HepG2 (cell line): ENCODE measurements around the gene CCDC38. TPM values are rescaled to one million over a fixed set of nuclear protein-coding genes. Genes with fewer than 3 reads are reported as not detected.

ENCODE experiments used
- ATF6 ChIP-seq: sonication (generic); formaldehyde crosslinking; conservative IDR thresholded peaks from 2 replicates; pipeline ENCODE4 v1.4.0; 2020; ENCODE audit warnings: missing genetic modification reagents
- DBP ChIP-seq: sonication (generic); formaldehyde crosslinking; IDR thresholded peaks from 2 replicates; pipeline ENCODE4 v1.4.0; 2020; ENCODE audit warnings: missing genetic modification reagents; ENCODE audit errors: not compliant biosample characterization
- FOXM1 ChIP-seq: sonication (generic); formaldehyde crosslinking; IDR thresholded peaks from 2 replicates; pipeline ENCODE4 v1.5.0; 2020; ENCODE audit warnings: missing genetic modification reagents
- HCFC1 ChIP-seq: fragments of 150-350 bp; IDR thresholded peaks from 2 replicates; pipeline ENCODE4 v1.6.1; 2014; ENCODE audit warnings: low read depth, low read length
- HMG20B ChIP-seq: conservative IDR thresholded peaks from 2 replicates; pipeline ENCODE4 v1.6.1; 2016; ENCODE audit warnings: missing genetic modification reagents, missing compliant biosample characterization
- KLF16 ChIP-seq, 2 experiments: sonication (generic) in 1 of 2; formaldehyde crosslinking in 1 of 2; IDR thresholded peaks; 2 replicates each; pipeline versions ENCODE4 v1.6.1 to v1.8.0; 2016 to 2023; ENCODE audit warnings: missing genetic modification reagents in 2 of 2, missing compliant biosample characterization in 1 of 2
- MEIS2 ChIP-seq: sonication (generic); formaldehyde crosslinking; IDR thresholded peaks from 2 replicates; pipeline ENCODE4 v1.9.0; 2021; ENCODE audit warnings: mild to moderate bottlenecking, missing genetic modification reagents
- MIXL1 ChIP-seq: IDR thresholded peaks from 2 replicates; pipeline ENCODE4 v1.6.1; 2016
- MLXIP ChIP-seq: sonication (generic); formaldehyde crosslinking; IDR thresholded peaks from 2 replicates; pipeline ENCODE4 v1.9.0; 2021; ENCODE audit warnings: missing genetic modification reagents, borderline replicate concordance
- REPIN1 ChIP-seq: sonication (generic); formaldehyde crosslinking; IDR thresholded peaks from 2 replicates; pipeline ENCODE4 v1.8.0; 2022; ENCODE audit warnings: missing genetic modification reagents, low read depth, mild to moderate bottlenecking, borderline replicate concordance
- RFX5 ChIP-seq: IDR thresholded peaks from 2 replicates; pipeline ENCODE4 v1.6.1; 2011; ENCODE audit warnings: low read depth, low read length, improper control_type of control experiment
- TAF1 ChIP-seq: sonication (generic); formaldehyde crosslinking; IDR thresholded peaks from 2 replicates; pipeline ENCODE4 v1.4.0; 2020; ENCODE audit warnings: missing genetic modification reagents
- ZBTB42 ChIP-seq: sonication (generic); formaldehyde crosslinking; IDR thresholded peaks from 2 replicates; pipeline ENCODE4 v1.5.0; 2020; ENCODE audit warnings: mild to moderate bottlenecking, missing genetic modification reagents
- ZNF235 ChIP-seq: sonication (generic); formaldehyde crosslinking; IDR thresholded peaks from 2 replicates; pipeline ENCODE4 v1.8.1; 2023; ENCODE audit warnings: mild to moderate bottlenecking, missing genetic modification reagents, borderline replicate concordance
- ZNF24 ChIP-seq: fragments of 450-650 bp; IDR thresholded peaks from 2 replicates; pipeline ENCODE4 v1.6.1; 2017; ENCODE audit warnings: antibody characterized with exemption, mild to moderate bottlenecking
- ZNF510 ChIP-seq: sonication (generic); formaldehyde crosslinking; IDR thresholded peaks from 2 replicates; pipeline ENCODE4 v1.4.0; 2020; ENCODE audit warnings: low read depth, mild to moderate bottlenecking, missing genetic modification reagents
- ZNF550 ChIP-seq: sonication (generic); formaldehyde crosslinking; IDR thresholded peaks from 2 replicates; pipeline ENCODE4 v1.4.0; 2020; ENCODE audit warnings: mild to moderate bottlenecking, missing genetic modification reagents, borderline replicate concordance
- ZNF615 ChIP-seq: sonication (generic); formaldehyde crosslinking; IDR thresholded peaks from 2 replicates; pipeline ENCODE4 v1.5.0; 2020; ENCODE audit warnings: mild to moderate bottlenecking, missing genetic modification reagents, borderline replicate concordance
- ZNF720 ChIP-seq: sonication (generic); formaldehyde crosslinking; IDR thresholded peaks from 2 replicates; pipeline ENCODE4 v1.4.0; 2020; ENCODE audit warnings: missing genetic modification reagents
- ZNF747 ChIP-seq: sonication (generic); formaldehyde crosslinking; IDR thresholded peaks from 2 replicates; pipeline ENCODE4 v1.8.1; 2023; ENCODE audit warnings: missing genetic modification reagents, mild to moderate bottlenecking, borderline replicate concordance
- ZNF749 ChIP-seq: sonication (generic); formaldehyde crosslinking; IDR thresholded peaks from 2 replicates; pipeline ENCODE4 v1.8.0; 2022; ENCODE audit warnings: mild to moderate bottlenecking, missing genetic modification reagents, moderate library complexity, borderline replicate concordance
- ZNF768 ChIP-seq: sonication (generic); formaldehyde crosslinking; IDR thresholded peaks from 2 replicates; pipeline ENCODE4 v1.4.0; 2020; ENCODE audit warnings: missing genetic modification reagents
- ZNF784 ChIP-seq: sonication (generic); formaldehyde crosslinking; IDR thresholded peaks from 2 replicates; pipeline ENCODE4 v1.5.1; 2020; ENCODE audit warnings: missing genetic modification reagents, mild to moderate bottlenecking, borderline replicate concordance
- polyA plus RNA-seq, 8 experiments: library from polyadenylated mRNA; depleted of rRNA in 3 of 8; stranded (reverse) in 7 of 8; unstranded in 1 of 8; fragments of >200 nt; fragmentation: Illumina TruSeq in 4 of 8; extraction: Trizol in 4 of 8; gene quantifications; 2 replicates each; pipeline versions ENCODE4 v1.2.1 to v1.2.3, GENCODE V29; 2011 to 2016; ENCODE audit warnings: low read depth in 4 of 8, missing spikeins in 1 of 8, mixed read lengths in 1 of 8; ENCODE audit not compliant: insufficient read depth in 1 of 8
- total RNA-seq, 5 experiments: library from RNA; depleted of rRNA; stranded (reverse); fragments of >200 nt; fragmentation: Illumina TruSeq; extraction: Trizol; gene quantifications; 2 replicates each; pipeline ENCODE4 v1.2.3, GENCODE V29; 2016; ENCODE audit warnings: low read depth in 1 of 5
- TF ChIP-seq, protein P1 (sequence below): sonication (generic); formaldehyde crosslinking; IDR thresholded peaks from 2 replicates; pipeline ENCODE4 v1.5.1; 2020; ENCODE audit warnings: missing genetic modification reagents, mild to moderate bottlenecking, borderline replicate concordance

Gene CCDC38
- total and polyA plus RNA-seq, 2 of the 13 experiments (the other 11 are each of a cell fraction or from before 2014, with no cell fraction given) = 0.24 to 0.32 TPM

- TF ChIP-seq ZNF615 (CRISPR knock-in tag) (0 out of 2 replicates have a peak, but pooled peaks have one; percentile 34), MIXL1 (CRISPR knock-in tag) (peak; percentile 99), ZNF749 (CRISPR knock-in tag) (no peak), MLXIP (no peak), REPIN1 (CRISPR knock-in tag) (0 out of 2 replicates have a peak, but pooled peaks have one; percentile 35), DBP (CRISPR knock-in tag) (no peak), FOXM1 (CRISPR knock-in tag) (no peak), TAF1 (CRISPR knock-in tag) (no peak), MEIS2 (no peak; the same call in 1 of the 2 replicates), ZNF24 (no peak), ZNF784 (no peak), ZNF768 (CRISPR knock-in tag) (no peak), ZNF550 (CRISPR knock-in tag) (no peak), RFX5 (no peak), HMG20B (peak; percentile 75), ATF6 (CRISPR knock-in tag) (no peak), ZNF720 (CRISPR knock-in tag) (no peak), ZNF510 (CRISPR knock-in tag) (no peak), ZNF235 (CRISPR knock-in tag) (no peak), ZBTB42 (CRISPR knock-in tag) (no peak), ZNF747 (CRISPR knock-in tag) (no peak), HCFC1 (no peak), KLF16 (CRISPR knock-in tag; IDR thresholded peaks at IDR 0.05) (peak in 1 of 2 experiments; percentile 77; a peak in 2 of 4 replicates)
- TF ChIP-seq, protein P1, sequence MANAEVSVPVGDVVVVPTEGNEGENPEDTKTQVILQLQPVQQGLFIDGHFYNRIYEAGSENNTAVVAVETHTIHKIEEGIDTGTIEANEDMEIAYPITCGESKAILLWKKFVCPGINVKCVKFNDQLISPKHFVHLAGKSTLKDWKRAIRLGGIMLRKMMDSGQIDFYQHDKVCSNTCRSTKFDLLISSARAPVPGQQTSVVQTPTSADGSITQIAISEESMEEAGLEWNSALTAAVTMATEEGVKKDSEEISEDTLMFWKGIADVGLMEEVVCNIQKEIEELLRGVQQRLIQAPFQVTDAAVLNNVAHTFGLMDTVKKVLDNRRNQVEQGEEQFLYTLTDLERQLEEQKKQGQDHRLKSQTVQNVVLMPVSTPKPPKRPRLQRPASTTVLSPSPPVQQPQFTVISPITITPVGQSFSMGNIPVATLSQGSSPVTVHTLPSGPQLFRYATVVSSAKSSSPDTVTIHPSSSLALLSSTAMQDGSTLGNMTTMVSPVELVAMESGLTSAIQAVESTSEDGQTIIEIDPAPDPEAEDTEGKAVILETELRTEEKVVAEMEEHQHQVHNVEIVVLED (CRISPR knock-in tag) = peak; percentile 24; the same call in 1 of the 2 replicates
Measured at GRCh38 chr12:95974358-95974757, 31.9 kb upstream of the CCDC38 start (continued).
